Rectal smooth muscle tissue (tissue), 1 donor: ENCODE results near the gene OR11L1.

Experiments used
- H3K27ac ChIP-seq: one replicate; pipeline ENCODE4 v1.7.0; 2013; ENCODE audit warnings: low read depth, low read length, inconsistent platforms
- H3K27me3 ChIP-seq: one replicate; pipeline ENCODE4 v1.7.0; 2013; ENCODE audit warnings: low read length; ENCODE audit not compliant: control insufficient read depth, insufficient read depth
- H3K36me3 ChIP-seq: one replicate; pipeline ENCODE4 v1.7.0; 2013; ENCODE audit warnings: low read length; ENCODE audit not compliant: control insufficient read depth, insufficient read depth
- H3K4me1 ChIP-seq: one replicate; pipeline ENCODE4 v1.7.0; 2013; ENCODE audit warnings: low read length; ENCODE audit not compliant: control insufficient read depth, insufficient read depth
- H3K4me3 ChIP-seq: one replicate; pipeline ENCODE4 v1.7.0; 2013; ENCODE audit warnings: low read length
- H3K9ac ChIP-seq: one replicate; pipeline ENCODE4 v1.7.0; 2013; ENCODE audit warnings: low read length

The OR11L1 gene

DNA sequence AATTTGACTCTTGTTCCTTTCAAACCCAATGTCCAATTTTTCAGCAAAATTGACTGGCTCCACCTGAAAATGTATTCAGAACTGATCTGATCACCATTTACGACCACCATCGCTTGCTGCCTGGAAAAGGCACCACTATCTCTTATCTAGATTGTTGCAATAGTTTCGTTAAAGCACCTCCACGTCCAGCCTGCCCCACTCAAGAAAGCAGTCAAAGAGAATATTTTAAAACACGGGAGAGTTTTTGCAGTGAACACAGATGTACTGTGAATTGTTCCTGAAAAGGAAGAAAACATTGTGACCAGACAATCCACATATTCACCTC is 4.0 kb upstream of the OR11L1 start:
- H3K27ac ChIP-seq: no peak overlapping the region
- no peaks in the 10 kb centered on the region for H3K36me3 ChIP-seq
- H3K4me1 ChIP-seq: no peaks in the 10 kb centered on the region
- no peaks in the 10 kb centered on the region for H3K27me3 ChIP-seq
- H3K9ac ChIP-seq: no peak overlapping the region
- no peak overlapping the region for H3K4me3 ChIP-seq

DNA sequence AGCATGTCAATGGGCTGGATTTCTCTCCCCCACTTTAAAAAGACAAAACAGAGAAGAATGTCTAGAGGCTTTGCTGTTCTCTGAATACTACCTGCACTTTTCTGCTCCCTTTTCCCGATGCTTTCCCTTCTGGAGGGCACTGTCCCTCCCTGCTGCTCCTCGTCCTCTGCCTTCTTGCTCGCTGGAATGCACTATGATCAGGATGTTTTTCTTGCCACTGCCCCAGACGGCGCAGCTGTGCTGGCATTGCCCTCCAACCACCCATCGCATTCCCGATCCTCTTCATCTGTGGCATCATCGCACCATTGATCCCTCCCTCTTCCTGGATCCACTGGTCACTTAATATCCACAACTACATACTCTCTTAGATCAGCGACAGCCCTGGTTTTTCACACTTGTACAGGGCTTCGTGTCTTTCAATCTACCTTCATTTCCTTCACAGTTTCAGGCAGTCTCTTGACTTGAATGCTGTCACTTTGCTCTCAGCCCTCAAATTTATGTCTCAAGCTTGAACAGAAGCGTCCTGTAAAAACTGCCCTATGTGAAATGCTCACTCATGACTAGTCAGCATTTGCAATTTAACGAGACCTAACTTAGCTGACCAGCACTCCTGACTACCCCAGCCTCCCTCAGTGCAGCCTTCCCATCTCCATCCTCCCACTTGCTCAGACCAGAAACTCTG is 3.5 kb upstream of the OR11L1 start:
- Histone ChIP-seq H3K4me3 (no peak overlapping the region), H3K4me1 (no peaks in the 10 kb centered on the region), H3K36me3 (no peaks in the 10 kb centered on the region), H3K27me3 (no peaks in the 10 kb centered on the region), H3K9ac (no peak overlapping the region), H3K27ac (no peak overlapping the region)

GRCh38 chr1:247843411-247843810 is 1.7 kb upstream of the OR11L1 start:
- Histone ChIP-seq H3K9ac (no peak overlapping the region), H3K36me3 (no peaks in the 10 kb centered on the region), H3K27me3 (no peaks in the 10 kb centered on the region), H3K4me1 (no peaks in the 10 kb centered on the region), H3K4me3 (no peak overlapping the region), H3K27ac (no peak overlapping the region)

DNA sequence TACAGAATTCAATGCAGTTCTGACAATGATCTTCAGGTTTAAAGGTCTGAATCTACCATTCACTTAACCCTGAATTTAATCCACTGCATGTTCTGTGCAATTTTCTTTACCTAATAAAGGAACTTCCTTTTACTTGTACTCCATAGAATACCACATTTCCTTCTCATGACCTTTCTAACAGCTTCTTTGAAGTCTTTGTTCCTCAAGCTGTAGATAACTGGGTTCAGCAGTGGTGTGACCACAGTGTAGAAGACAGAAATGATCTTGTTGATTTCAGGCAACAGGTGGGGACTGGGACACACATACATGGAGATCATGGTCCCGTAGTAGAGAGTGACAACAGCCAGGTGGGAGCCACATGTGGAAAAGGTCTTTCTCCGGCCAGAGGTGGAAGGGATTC is 878 bp downstream of the OR11L1 start:
- Histone ChIP-seq H3K4me3 (no peak overlapping the region), H3K4me1 (no peaks in the 10 kb centered on the region), H3K27ac (no peak overlapping the region), H3K9ac (no peak overlapping the region), H3K36me3 (no peaks in the 10 kb centered on the region), H3K27me3 (no peaks in the 10 kb centered on the region)

DNA sequence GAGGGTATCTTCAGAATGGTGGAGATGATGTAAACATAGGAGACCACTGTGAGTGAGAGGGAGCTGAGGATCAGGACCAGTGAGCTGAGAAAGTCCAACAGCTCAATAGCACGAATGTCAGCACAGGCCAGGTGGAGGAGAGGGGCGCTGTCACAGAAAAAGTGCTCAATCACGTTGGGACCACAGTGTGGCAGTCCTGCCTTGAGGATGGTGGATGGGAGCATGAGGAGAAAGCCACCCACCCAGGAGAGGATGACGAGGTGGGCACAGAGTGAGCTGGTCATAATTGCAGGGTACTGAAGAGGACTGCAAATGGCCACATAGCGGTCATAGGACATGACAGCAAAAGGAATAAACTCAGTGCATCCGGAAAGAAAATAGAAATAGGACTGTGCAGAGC is 8.1 kb downstream of the OR11L1 start:
- H3K27me3 ChIP-seq: no peaks in the 10 kb centered on the region
- H3K9ac ChIP-seq: no peak overlapping the region
- no peaks in the 10 kb centered on the region for H3K36me3 ChIP-seq
- H3K4me3 ChIP-seq: no peak overlapping the region
- no peak overlapping the region for H3K27ac ChIP-seq
- no peaks in the 10 kb centered on the region for H3K4me1 ChIP-seq

DNA sequence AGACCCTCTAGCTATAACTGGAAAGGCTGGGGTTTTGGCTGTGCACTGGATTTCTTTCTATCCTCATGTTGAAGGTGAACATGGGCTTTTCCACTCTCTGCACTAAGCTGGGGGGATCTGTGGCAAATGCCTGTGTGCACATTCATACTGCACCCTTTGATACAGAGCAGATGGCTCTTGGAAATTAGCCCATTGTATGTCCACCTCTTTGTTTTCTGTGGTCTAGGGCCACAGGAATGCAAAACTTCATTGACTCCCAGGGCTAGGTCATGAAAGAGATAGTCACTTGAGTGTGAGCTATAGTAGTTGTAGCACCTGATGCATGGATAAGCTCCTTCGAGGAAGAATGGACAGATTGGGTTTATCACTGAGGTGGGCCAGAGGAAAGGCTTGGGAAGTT is 12.0 kb downstream of the OR11L1 start:
- Histone ChIP-seq H3K27me3 (no peaks in the 10 kb centered on the region), H3K4me3 (no peak overlapping the region), H3K9ac (no peak overlapping the region), H3K4me1 (no peaks in the 10 kb centered on the region), H3K27ac (no peak overlapping the region), H3K36me3 (no peaks in the 10 kb centered on the region)

GRCh38 chr1:247825362-247825761 is 16.3 kb downstream of the OR11L1 start:
- H3K4me1 ChIP-seq: no peaks in the 10 kb centered on the region
- H3K4me3 ChIP-seq: no peak overlapping the region
- H3K9ac ChIP-seq: no peak overlapping the region
- H3K36me3 ChIP-seq: no peaks in the 10 kb centered on the region
- no peaks in the 10 kb centered on the region for H3K27me3 ChIP-seq
- H3K27ac ChIP-seq: no peak overlapping the region

DNA sequence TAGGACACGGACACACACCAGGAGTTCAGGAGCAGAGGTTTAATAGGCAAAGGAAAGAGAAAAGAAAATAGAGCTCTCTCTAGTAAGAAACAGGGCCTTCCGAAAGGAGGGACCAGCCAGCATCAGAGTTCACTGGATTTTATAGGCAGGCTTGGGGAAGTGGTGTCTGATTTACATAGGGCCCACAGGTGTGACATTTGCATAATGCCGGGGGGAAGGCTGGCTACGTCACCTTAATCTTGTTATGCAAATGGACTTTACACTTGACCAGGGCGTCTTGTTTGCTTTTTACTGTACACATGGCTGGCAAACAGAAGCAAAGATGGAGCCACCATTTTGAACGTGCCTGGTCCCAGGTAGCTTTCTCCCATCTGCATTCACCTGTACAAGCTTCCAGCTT is 17.7 kb downstream of the OR11L1 start, which contains the start of gene OR14A16:
Gene OR14A16, minus strand, starts transcription at position 97 of the 400 bp plus-strand sequence. CDS start 8,390 bp downstream, outside the sequence.
- no peaks in the 10 kb centered on the region for H3K4me1 ChIP-seq
- H3K4me3 ChIP-seq: no peak within 1 kb of the TSS
- no peaks in the 10 kb centered on the region for H3K36me3 ChIP-seq
- H3K27ac ChIP-seq: no peak within 1 kb of the TSS
- H3K9ac ChIP-seq: no peak within 1 kb of the TSS
- no peaks in the 10 kb centered on the region for H3K27me3 ChIP-seq

DNA sequence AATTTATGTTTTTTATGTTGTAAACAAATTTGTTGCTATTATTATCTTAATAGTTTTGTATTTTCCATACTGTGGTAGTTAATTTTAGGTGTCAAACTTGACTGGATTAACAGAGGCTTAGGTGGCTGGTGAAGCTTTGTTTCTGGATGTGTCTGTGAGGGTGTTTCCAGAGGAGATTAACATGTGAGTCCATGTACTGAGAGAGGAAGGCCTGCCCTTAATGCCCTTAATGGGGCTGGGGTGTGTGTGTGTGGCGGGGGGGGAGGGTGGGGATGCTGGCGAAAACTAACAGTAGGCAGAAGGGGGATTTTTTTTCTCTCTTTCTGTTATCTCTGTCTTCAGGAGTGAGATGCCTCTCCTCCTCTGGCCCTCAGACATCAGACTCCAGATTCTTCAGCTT is 19.6 kb downstream of the OR11L1 start:
- Histone ChIP-seq H3K27ac (no peak overlapping the region), H3K9ac (no peak overlapping the region), H3K27me3 (no peaks in the 10 kb centered on the region), H3K4me3 (no peak overlapping the region), H3K4me1 (no peaks in the 10 kb centered on the region), H3K36me3 (no peaks in the 10 kb centered on the region)

GRCh38 chr1:247812637-247813036 is 29.1 kb downstream of the OR11L1 start:
- H3K4me1 ChIP-seq: no peaks in the 10 kb centered on the region
- H3K36me3 ChIP-seq: no peaks in the 10 kb centered on the region
- no peaks in the 10 kb centered on the region for H3K27me3 ChIP-seq
- no peak overlapping the region for H3K27ac ChIP-seq
- H3K9ac ChIP-seq: no peak overlapping the region
- H3K4me3 ChIP-seq: no peak overlapping the region

DNA sequence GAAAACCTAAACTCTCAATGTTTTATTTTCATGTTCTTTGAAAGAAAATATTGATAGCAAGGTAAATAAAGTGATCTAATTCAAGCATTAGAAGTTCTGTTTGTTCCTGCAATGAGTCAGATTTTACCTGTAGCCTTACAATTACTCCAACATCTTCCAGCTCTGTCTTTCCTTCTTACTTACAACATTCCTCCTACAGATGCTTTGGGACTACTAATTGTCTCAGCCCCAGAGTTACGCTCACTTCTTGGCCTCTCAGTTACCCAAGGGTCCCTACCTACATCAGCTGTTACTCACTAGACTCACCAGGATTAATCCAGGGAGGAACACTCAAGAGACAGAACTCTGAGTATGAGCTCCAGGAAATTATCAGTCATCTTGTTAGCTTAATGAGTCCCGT is 44.2 kb downstream of the OR11L1 start:
- Histone ChIP-seq H3K4me1 (no peaks in the 10 kb centered on the region), H3K36me3 (no peaks in the 10 kb centered on the region), H3K9ac (no peak overlapping the region), H3K27ac (no peak overlapping the region), H3K27me3 (no peaks in the 10 kb centered on the region), H3K4me3 (no peak overlapping the region)
